GM12875 (cell line): ENCODE results near the gene SPANXN3.
"Not testable (repeated sequence)": the region's sequence is repeated elsewhere in the genome, so short reads cannot be mapped to it uniquely, and the experiment has no call there.

ENCODE experiments used
- H3K4me3 ChIP-seq: one replicate; pipeline ENCODE4 v1.5.1; 2011; ENCODE audit warnings: low read depth, low read length, control low read depth
- CTCF ChIP-seq: IDR thresholded peaks from 2 replicates; pipeline ENCODE4 v1.5.1; 2011; ENCODE audit warnings: low read depth, mild to moderate bottlenecking, control low read depth, inconsistent platforms, low read length, moderate library complexity, borderline replicate concordance; ENCODE audit not compliant: insufficient read depth

The SPANXN3 gene

DNA sequence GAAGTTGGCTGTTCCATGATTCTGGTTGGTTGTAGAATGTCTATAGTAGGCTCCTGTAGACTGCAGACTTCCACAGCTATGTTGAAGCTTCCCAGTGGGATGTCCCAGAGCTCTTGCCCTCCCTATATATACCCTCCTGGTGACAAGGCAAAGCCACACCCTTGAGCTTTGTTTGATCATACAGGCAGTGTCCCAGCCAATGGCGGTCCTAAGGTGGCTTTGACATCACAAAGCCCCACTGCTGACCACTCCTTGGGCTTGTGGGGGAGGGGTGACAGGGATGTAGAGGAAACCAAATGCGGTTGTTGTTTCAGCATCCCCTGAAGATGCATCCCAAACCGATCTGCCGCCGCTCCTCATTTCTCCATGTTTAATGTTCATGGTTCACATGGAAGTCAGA, at the start of gene SPANXN3:
Gene SPANXN3, minus strand, starts transcription at position 101 of the 400 bp plus-strand sequence. Its CDS starts 84 bp downstream, at position 17.
- H3K4me3 ChIP-seq, result not testable (repeated sequence)

DNA sequence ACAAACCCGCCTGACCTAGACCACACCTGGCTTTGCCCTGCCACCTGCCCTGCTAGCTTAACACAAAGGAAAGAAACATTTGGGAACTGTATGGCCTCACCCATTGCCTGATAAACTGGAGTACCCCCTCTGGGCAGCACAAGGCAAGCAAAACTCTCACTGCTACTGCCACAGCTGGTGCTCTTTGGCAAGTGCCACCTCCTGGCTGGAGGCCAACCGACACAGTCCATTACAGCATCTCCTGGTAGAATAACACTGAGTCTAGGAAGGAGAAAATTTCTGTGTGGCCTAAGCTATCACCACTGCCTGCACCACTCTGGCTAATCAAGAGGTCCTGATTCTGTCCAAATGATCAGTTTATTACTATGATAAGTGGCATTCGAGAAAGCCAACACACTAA, 18.9 kb upstream of the SPANXN3 start:
- no peak overlapping the region for H3K4me3 ChIP-seq
- no peak for TF ChIP-seq CTCF

DNA sequence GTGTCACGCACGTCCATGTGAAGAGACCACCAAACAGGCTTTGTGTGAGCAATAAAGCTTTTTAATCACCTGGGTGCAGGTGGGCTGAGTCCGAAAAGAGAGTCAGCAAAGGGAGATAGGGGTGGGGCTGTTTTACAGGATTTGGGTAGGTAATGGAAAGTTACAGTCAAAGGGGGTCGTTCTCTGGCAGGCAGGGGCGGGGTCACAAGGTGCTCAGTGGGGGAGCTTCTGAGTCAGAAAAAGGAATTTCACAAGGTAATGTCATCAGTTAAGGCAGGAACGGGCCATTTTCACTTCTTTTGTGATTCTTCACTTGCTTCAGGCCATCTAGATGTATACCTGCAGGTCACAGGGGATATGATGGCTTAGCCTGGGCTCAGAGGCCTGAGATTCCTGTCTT, 15.1 kb downstream of the SPANXN3 start:
- H3K4me3 ChIP-seq, result not testable (repeated sequence)

DNA sequence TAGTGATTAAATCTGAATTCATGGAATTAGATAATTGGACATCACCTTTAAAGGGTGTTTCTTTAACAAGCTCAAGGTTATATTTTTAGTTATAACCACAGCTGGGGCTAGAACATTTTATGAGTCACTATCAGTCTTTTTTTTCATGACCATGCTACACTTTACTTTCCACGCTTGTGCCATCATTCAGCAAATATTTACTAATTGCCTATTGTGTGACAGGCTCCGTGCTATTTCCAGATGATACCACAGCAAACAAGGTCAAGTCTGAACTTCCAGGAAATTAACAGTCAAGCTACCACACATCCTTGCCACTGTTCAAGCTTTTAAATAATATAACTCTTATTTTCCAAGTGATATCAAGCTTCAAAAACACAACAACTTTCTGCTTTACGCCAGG, 16.5 kb downstream of the SPANXN3 start:
- no peak for TF ChIP-seq CTCF

GRCh38 chrX:143486105-143486504, 31.2 kb downstream of the SPANXN3 start:
- TF ChIP-seq CTCF, result no peak
- H3K4me3 ChIP-seq, result no peak overlapping the region

More for the DNA sequence above, 16.5 kb downstream of the SPANXN3 start:
- H3K4me3 ChIP-seq, result no peak overlapping the region

GRCh38 chrX:143476751-143477150, 40.5 kb downstream of the SPANXN3 start:
- TF ChIP-seq CTCF, result no peak
- no peak overlapping the region for H3K4me3 ChIP-seq

DNA sequence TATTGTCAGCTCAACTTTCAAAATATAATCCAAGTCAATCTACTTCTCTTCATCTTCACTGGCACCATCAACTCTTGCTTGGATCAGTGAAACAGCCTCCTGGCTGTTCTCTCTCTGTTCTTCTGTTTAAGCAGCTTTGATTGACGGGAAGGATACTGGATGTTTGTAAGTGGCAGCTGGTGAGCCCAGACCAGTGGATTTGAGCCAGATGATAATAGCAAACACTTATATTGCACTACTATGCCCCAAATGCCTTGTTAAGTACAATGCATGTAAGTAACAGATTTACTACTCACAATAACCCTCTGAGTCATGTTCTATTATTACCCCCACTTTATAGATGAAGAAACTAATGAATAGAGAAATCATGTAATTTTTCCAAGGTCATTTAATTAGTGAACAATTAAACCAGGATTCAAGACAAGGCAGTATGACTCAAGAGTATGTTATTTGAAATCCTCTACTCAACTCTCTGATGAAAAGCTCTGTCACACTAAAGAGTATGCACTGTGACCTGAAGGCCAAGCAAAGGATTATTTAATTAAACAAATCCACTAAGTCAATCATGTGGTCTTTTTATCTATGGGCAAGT, 44.8 kb downstream of the SPANXN3 start:
- no peak for TF ChIP-seq CTCF
- no peak overlapping the region for H3K4me3 ChIP-seq

- no peak overlapping the region for H3K4me3 ChIP-seq
- TF ChIP-seq CTCF, result no peak
These were observed 51.1 kb downstream of the SPANXN3 start for GRCh38 chrX:143466130-143466529.
